IMR-90 (cell line): ENCODE data around the gene NUBPL. TPM values are rescaled to one million over a fixed set of nuclear protein-coding genes. Genes with fewer than 3 reads are reported as not detected.

Experiments
- ATAC-seq: fragments of 200-7000 bp; cut with Tn5 transposase; 2 replicates; pipeline ENCODE4 v1.9.1; 2020; ENCODE audit warnings: low read depth, mild to moderate bottlenecking, moderate library complexity
- BruUV-seq: library from RNA; stranded (reverse); fragments of 400-500 nt; replicated peaks from 2 replicates; lab custom pipeline; 2021; lab: Mats Ljungman, UMichigan
- CTCF ChIA-PET: fragments of 300-600 bp; formaldehyde crosslinking; extraction: SDS; loops from one replicate; lab custom pipeline; 2021; ENCODE audit warnings: antibody characterized with exemption; lab: Yijun Ruan, JAX
- POLR2A ChIA-PET: fragments of 300-600 bp; sonication (Branson Sonifier 250); formaldehyde crosslinking; loops from one replicate; lab custom pipeline; 2022; ENCODE audit warnings: antibody characterized with exemption; ENCODE audit not compliant: unreplicated experiment; lab: Charles Lee
- DNase-seq: peaks from one replicate; pipeline ENCODE4 v3.0.0; 2013
- H2AFZ ChIP-seq: replicated peaks from 2 replicates; pipeline ENCODE3; 2013; ENCODE audit warnings: low read length, mild to moderate bottlenecking; ENCODE audit not compliant: poor library complexity
- H2AK5ac ChIP-seq: 2 replicates; pipeline ENCODE4 v1.6.1; 2013; ENCODE audit warnings: low read depth, low read length, inconsistent platforms
- H2AK9ac ChIP-seq: replicated peaks from 2 replicates; pipeline ENCODE3; 2013; ENCODE audit warnings: mild to moderate bottlenecking, low read depth, low read length, moderate library complexity; ENCODE audit not compliant: poor library complexity
- H2BK120ac ChIP-seq: 2 replicates; pipeline ENCODE4 v1.6.1; 2013; ENCODE audit warnings: low read depth, low read length, inconsistent platforms
- H2BK15ac ChIP-seq: 3 replicates; pipeline ENCODE4 v1.6.1; 2013; ENCODE audit warnings: low read depth, low read length, inconsistent platforms
- H2BK20ac ChIP-seq: 2 replicates; pipeline ENCODE4 v1.6.1; 2013; ENCODE audit warnings: low read depth, mild to moderate bottlenecking, inconsistent platforms, low read length, moderate library complexity
- H2BK5ac ChIP-seq: 2 replicates; pipeline ENCODE4 v1.6.1; 2013; ENCODE audit warnings: mild to moderate bottlenecking, low read depth, low read length, inconsistent platforms; ENCODE audit not compliant: poor library complexity, severe bottlenecking
- H3K14ac ChIP-seq: replicated peaks from 2 replicates; pipeline ENCODE4 v1.6.1; 2013; ENCODE audit warnings: low read depth, low read length, inconsistent platforms
- H3K18ac ChIP-seq: 2 replicates; pipeline ENCODE4 v1.6.1; 2013; ENCODE audit warnings: low read depth, low read length, control low read depth
- H3K23ac ChIP-seq: 2 replicates; pipeline ENCODE4 v1.6.1; 2013; ENCODE audit warnings: low read depth, low read length, inconsistent platforms
- H3K27ac ChIP-seq: 2 replicates; pipeline ENCODE4 v1.5.1; 2013; ENCODE audit warnings: mild to moderate bottlenecking, control low read depth, low read length; ENCODE audit not compliant: insufficient read depth
- H3K27me3 ChIP-seq: 2 replicates; pipeline ENCODE4 v1.6.1; 2013; ENCODE audit warnings: low read length; ENCODE audit not compliant: control insufficient read depth, insufficient read depth
- H3K36me3 ChIP-seq: 2 replicates; pipeline ENCODE4 v1.6.1; 2013; ENCODE audit warnings: low read length, mixed read lengths; ENCODE audit not compliant: control insufficient read depth, insufficient read depth
- H3K4ac ChIP-seq: 2 replicates; pipeline ENCODE4 v1.6.1; 2013; ENCODE audit warnings: low read depth, low read length, inconsistent platforms
- H3K4me1 ChIP-seq: 2 replicates; pipeline ENCODE4 v1.6.1; 2013; ENCODE audit warnings: low read length, mixed read lengths; ENCODE audit not compliant: control insufficient read depth, insufficient read depth
- H3K4me2 ChIP-seq: 2 replicates; pipeline ENCODE4 v1.6.1; 2013; ENCODE audit warnings: low read depth, mild to moderate bottlenecking, control low read depth, low read length, moderate library complexity
- H3K4me3 ChIP-seq: 2 replicates; pipeline ENCODE4 v1.5.1; 2013; ENCODE audit warnings: low read depth, mild to moderate bottlenecking, control low read depth, low read length, moderate library complexity; ENCODE audit not compliant: insufficient read depth
- H3K56ac ChIP-seq: 2 replicates; pipeline ENCODE4 v1.6.1; 2013; ENCODE audit warnings: low read length, inconsistent platforms; ENCODE audit not compliant: insufficient read depth; ENCODE audit errors: extremely low read depth
- H3K79me1 ChIP-seq, 2 experiments: 2 replicates each; pipeline ENCODE4 v1.6.1; 2013; ENCODE audit warnings: low read length in 2 of 2, inconsistent platforms in 1 of 2, low read depth in 1 of 2
- H3K9ac ChIP-seq: 2 replicates; pipeline ENCODE4 v1.6.1; 2013; ENCODE audit warnings: low read depth, low read length, control low read depth
- H3K9me1 ChIP-seq: 2 replicates; pipeline ENCODE4 v1.6.1; 2013; ENCODE audit warnings: low read length, inconsistent platforms; ENCODE audit not compliant: insufficient read depth
- H3K9me3 ChIP-seq: 2 replicates; pipeline ENCODE4 v1.6.1; 2013; ENCODE audit warnings: low read length; ENCODE audit not compliant: control insufficient read depth, insufficient read depth
- H4K20me1 ChIP-seq: 2 replicates; pipeline ENCODE4 v1.6.1; 2013; ENCODE audit warnings: low read length, inconsistent platforms; ENCODE audit not compliant: insufficient read depth
- H4K5ac ChIP-seq: 2 replicates; pipeline ENCODE4 v1.6.1; 2013; ENCODE audit warnings: mild to moderate bottlenecking, low read depth, low read length, control low read depth
- H4K8ac ChIP-seq, 2 experiments: 2 replicates each; pipeline ENCODE4 v1.6.1; 2013; ENCODE audit warnings: low read depth in 2 of 2, low read length in 2 of 2, control low read depth in 1 of 2, inconsistent platforms in 1 of 2
- H4K91ac ChIP-seq: 2 replicates; pipeline ENCODE4 v1.6.1; 2013; ENCODE audit warnings: low read depth, low read length, inconsistent platforms; ENCODE audit not compliant: insufficient read depth
- CEBPB ChIP-seq: IDR thresholded peaks from 2 replicates; pipeline ENCODE4 v1.6.1; 2012; ENCODE audit warnings: low read depth, low read length, improper control_type of control experiment
- CHD1 ChIP-seq: IDR thresholded peaks from 2 replicates; pipeline ENCODE4 v1.6.1; 2012; ENCODE audit warnings: low read depth, low read length, improper control_type of control experiment
- FOS ChIP-seq: fragments of 150-350 bp; IDR thresholded peaks from 2 replicates; pipeline ENCODE4 v1.6.1; 2016; ENCODE audit warnings: low read depth, low read length
- RCOR1 ChIP-seq: IDR thresholded peaks from 2 replicates; pipeline ENCODE4 v1.6.1; 2012; ENCODE audit warnings: mild to moderate bottlenecking, low read length, improper control_type of control experiment; ENCODE audit not compliant: insufficient replicate concordance
- WGBS, 2 experiments: methylation state at CpG; one replicate each; pipeline versions ENCODE4 v1.1.5 to v1.1.7; 2013; ENCODE audit warnings: missing lambda C conversion rate in 2 of 2; ENCODE audit not compliant: insufficient read length in 1 of 2; ENCODE audit errors: extremely low coverage in 2 of 2; 5-methylcytosine and 5-hydroxymethylcytosine counted together
- dilution Hi-C: fragments of 300-500 bp; cut with HindIII; formaldehyde crosslinking; loops from one replicate; pipeline ENCODE4 v1.14.3; 2018; ENCODE audit warnings: low sequenced_read_pairs; ENCODE audit not compliant: unreplicated experiment
- in situ Hi-C: fragments of 300-500 bp; cut with MboI; formaldehyde crosslinking; loops from 3 replicates; pipeline ENCODE4 v1.14.3; 2019; ENCODE audit warnings: low sequenced_read_pairs, inconsistent platforms, mixed read lengths
- intact Hi-C: fragments of 100-400 bp; cut with micrococcal nuclease; formaldehyde crosslinking; loops from 2 replicates; pipeline ENCODE4 v1.10.0; 2022
- polyA plus RNA-seq, 3 experiments: library from polyadenylated mRNA; depleted of rRNA; stranded (reverse); fragments of >200 nt; gene quantifications; 2 replicates each; pipeline ENCODE4 v1.2.3, GENCODE V29; 2012; ENCODE audit warnings: low replicate concordance in 1 of 3
- total RNA-seq: library from RNA; depleted of rRNA; stranded (reverse); fragments of >200 nt; gene quantifications from 2 replicates; pipeline ENCODE4 v1.2.3, GENCODE V29; 2012

Gene NUBPL
- total and polyA plus RNA-seq, 2 of the 4 experiments (the other 2 are of a cell fraction) = 5.4 to 11.5 TPM

GRCh38 chr14:31529053-31529452 lies 32.2 kb upstream of the NUBPL start:
- no peak overlapping the region for H2BK120ac ChIP-seq
- no peak overlapping the region for H2BK5ac ChIP-seq
- H3K14ac ChIP-seq = no peak overlapping the region
- H2BK15ac ChIP-seq = no peak overlapping the region
- H2AK9ac ChIP-seq = no peak overlapping the region
- H3K23ac ChIP-seq = no peak overlapping the region
- DNase-seq (peak; percentile 27), ATAC-seq (peak; percentile 86)
- TF ChIP-seq CHD1 (no peak), FOS (no peak), CEBPB (peak; percentile 63; the same call in 1 of the 2 replicates), RCOR1 (no peak)
- no peaks in the 10 kb centered on the region for H3K36me3 ChIP-seq
- H2BK20ac ChIP-seq = no peak overlapping the region
- peaks cover 2% of the 10 kb centered on the region; the same call in 1 of the 2 replicates for H3K9me1 ChIP-seq
- no peak overlapping the region; the same call in 1 of the 2 replicates for H3K4me2 ChIP-seq
- CTCF ChIA-PET = no interaction called here
- no peak overlapping the region for H4K91ac ChIP-seq
- BruUV-seq = no TSS peak
- no peak overlapping the region for H3K4me3 ChIP-seq
- no peak overlapping the region for H3K9ac ChIP-seq
- H3K4ac ChIP-seq = no peak overlapping the region
- intact Hi-C loops = no loop called here
- no peak overlapping the region for H3K56ac ChIP-seq
- no peaks in the 10 kb centered on the region for H3K79me1 ChIP-seq
- no peak overlapping the region for H3K27ac ChIP-seq
- H3K9me3 ChIP-seq = no peaks in the 10 kb centered on the region
- H3K18ac ChIP-seq = no peak overlapping the region
- H3K4me1 ChIP-seq = no peaks in the 10 kb centered on the region; the same call in 1 of the 2 replicates
- no peak overlapping the region for H2AK5ac ChIP-seq
- POLR2A ChIA-PET = no interaction called here
- dilution Hi-C loops = no loop called here
- H4K8ac ChIP-seq = no peak overlapping the region
- in situ Hi-C loops = no loop called here
- peaks cover 3% of the 10 kb centered on the region; the same call in 1 of the 2 replicates for H3K27me3 ChIP-seq
- H4K20me1 ChIP-seq = no peaks in the 10 kb centered on the region
- H2AFZ ChIP-seq = no peak overlapping the region
- no CpG with 5 or more reads among the region's 1 CpG for WGBS, 2 experiments
- H4K5ac ChIP-seq = no peak overlapping the region
